Activated naive CD4-positive, alpha-beta T cell treated with anti-CD3 and anti-CD28 coated beads for 36 hours (primary cell): ENCODE measurements around the gene OR5K4. TPM values are rescaled to one million over a fixed set of nuclear protein-coding genes. Genes with fewer than 3 reads are reported as not detected.
"Not testable (repeated sequence)": the region's sequence is repeated elsewhere in the genome, so short reads cannot be mapped to it uniquely, and the experiment has no call there.

Source experiments
- CTCF ChIA-PET: fragments of 350-600 bp; sonication (Branson Sonifier 250); formaldehyde crosslinking; loops from one replicate; lab custom pipeline; 2021; ENCODE audit warnings: antibody characterized with exemption; lab: Charles Lee
- DNase-seq: peaks from one replicate; pipeline ENCODE4 v3.0.0-alpha.2; 2020
- H3K27ac Mint-ChIP-seq: one replicate; pipeline ENCODE4 v1.8.0; 2021; ENCODE audit warnings: mild to moderate bottlenecking, mixed read lengths
- H3K27me3 Mint-ChIP-seq: one replicate; pipeline ENCODE4 v1.8.0; 2021; ENCODE audit warnings: low read depth, mixed read lengths
- H3K36me3 Mint-ChIP-seq: one replicate; pipeline ENCODE4 v1.8.0; 2021; ENCODE audit warnings: low read depth, mixed read lengths
- H3K4me1 Mint-ChIP-seq: one replicate; pipeline ENCODE4 v1.8.0; 2021; ENCODE audit warnings: low read depth, mixed read lengths
- H3K4me3 Mint-ChIP-seq: one replicate; pipeline ENCODE4 v1.8.0; 2021; ENCODE audit warnings: mild to moderate bottlenecking, moderate library complexity, mixed read lengths
- H3K9me3 Mint-ChIP-seq: one replicate; pipeline ENCODE4 v1.8.0; 2021; ENCODE audit warnings: mixed read lengths
- intact Hi-C: fragments of 100-400 bp; cut with micrococcal nuclease; formaldehyde crosslinking; loops from one replicate; pipeline ENCODE4 v1.15.1; 2023
- total RNA-seq, 2 experiments: library from RNA; stranded (reverse); gene quantifications; one replicate each; pipeline ENCODE4 v1.2.3, GENCODE V29; 2021

Gene OR5K4
- total RNA-seq, 2 experiments from 2014 or later: not detected

DNA sequence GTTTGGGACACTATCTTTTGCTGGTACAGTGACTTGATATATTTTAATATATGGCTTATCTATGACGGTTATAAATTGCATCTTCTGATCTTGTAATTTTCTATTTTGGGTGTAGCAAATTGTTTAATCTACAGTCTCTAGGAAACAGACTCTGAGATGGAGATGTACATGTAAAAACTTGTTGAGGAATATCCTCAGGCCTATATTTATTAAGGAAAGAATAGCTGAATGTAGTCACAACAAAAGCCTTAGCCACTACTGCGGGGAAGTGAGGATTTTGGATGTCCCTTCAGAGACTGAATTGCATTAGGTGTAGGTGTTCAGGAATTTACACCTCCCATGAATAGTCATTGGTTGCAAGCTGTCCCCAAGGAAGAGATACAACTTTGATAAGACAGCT is 23.0 kb downstream of the OR5K4 start:
- H3K4me3 Mint-ChIP-seq: no peak overlapping the region
- peaks cover 2% of the 10 kb centered on the region for H3K9me3 Mint-ChIP-seq
- CTCF ChIA-PET: no interaction called here
- intact Hi-C loops: no loop called here
- H3K36me3 Mint-ChIP-seq: no peaks in the 10 kb centered on the region
- no peaks in the 10 kb centered on the region for H3K4me1 Mint-ChIP-seq
- DNase-seq: no peak
- H3K27me3 Mint-ChIP-seq: peaks cover 5% of the 10 kb centered on the region
- no peak overlapping the region for H3K27ac Mint-ChIP-seq

DNA sequence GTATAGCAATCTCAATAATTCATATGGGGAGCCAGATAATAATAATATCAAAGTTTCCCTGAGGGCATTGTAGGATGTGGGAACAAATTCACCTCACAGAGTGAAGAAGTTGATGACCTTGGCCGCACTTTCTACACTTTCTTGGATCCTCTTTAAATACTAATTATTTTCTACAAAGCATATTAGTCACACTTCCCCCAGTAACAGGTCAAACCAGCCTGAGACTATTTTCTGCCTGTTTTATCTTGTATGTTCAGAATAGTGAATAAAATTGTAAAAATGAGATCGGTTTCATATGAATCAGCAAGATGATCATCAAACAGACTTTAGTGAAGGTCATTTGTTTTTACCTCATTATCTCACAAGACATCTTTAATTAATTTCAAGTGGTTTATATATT is 34.5 kb downstream of the OR5K4 start:
- intact Hi-C loops: no loop called here
- H3K36me3 Mint-ChIP-seq: no peaks in the 10 kb centered on the region
- H3K4me1 Mint-ChIP-seq: no peaks in the 10 kb centered on the region
- H3K27me3 Mint-ChIP-seq: peaks cover 24% of the 10 kb centered on the region
- CTCF ChIA-PET: interaction anchor here (0.8 kb wide), 1 partner anchor 214 kb away, joined by 3 read pairs; no protein-coding TSS in a partner anchor
- H3K4me3 Mint-ChIP-seq: no peak overlapping the region
- DNase-seq: no peak
- H3K27ac Mint-ChIP-seq: no peak overlapping the region
- no peaks in the 10 kb centered on the region for H3K9me3 Mint-ChIP-seq

DNA sequence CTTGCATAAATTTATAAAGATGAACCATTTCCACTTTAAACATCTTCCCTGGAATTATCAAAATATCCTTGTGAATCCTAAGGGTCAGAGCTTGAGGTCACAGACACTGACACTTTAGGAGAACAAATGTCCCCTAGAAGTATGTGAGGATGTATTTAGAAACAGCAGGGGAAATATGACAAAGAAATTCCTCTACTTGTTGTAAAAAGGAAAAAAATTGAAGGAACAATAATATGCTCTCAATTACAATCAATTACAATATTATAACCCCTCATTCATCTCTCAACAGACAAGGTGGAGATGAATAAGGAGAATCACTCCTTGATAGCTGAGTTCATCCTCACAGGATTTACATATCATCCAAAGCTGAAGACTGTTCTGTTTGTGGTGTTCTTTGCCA is 36.7 kb downstream of the OR5K4 start, which contains the start of gene OR5K3:
TSS of gene OR5K3 (plus strand) at position 301 of the 400 bp plus-strand sequence. CDS start at position 301, 0 bp downstream.
- no peak for DNase-seq
- intact Hi-C loops: no loop called here
- Mint-ChIP-seq H3K9me3 (no peaks in the 10 kb centered on the region), H3K27me3 (peaks cover 33% of the 10 kb centered on the region), H3K4me3 (no peak within 1 kb of the TSS), H3K27ac (no peak within 1 kb of the TSS), H3K4me1 (no peaks in the 10 kb centered on the region), H3K36me3 (no peaks in the 10 kb centered on the region)
- CTCF ChIA-PET: no interaction called here

DNA sequence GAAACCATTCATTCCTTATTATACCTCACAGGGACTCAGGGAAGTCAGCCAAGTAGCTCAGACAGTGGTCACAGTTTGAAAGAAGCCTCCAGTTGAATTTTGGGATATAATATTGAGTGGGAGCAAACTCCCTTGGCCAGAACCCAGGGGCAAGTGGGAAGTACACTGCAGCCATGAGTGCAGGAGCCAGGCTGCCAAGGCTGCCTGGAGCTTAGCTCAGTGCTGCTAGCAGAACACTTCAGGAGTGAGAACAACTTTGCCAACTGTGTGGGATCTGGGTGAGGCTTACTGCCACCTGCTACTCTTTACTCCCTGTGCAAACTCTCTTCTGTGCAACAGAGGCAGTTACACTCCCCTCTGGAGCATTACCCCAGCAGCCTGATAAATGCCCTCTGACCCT is 41.4 kb downstream of the OR5K4 start:
- H3K4me1 Mint-ChIP-seq: no peaks in the 10 kb centered on the region
- H3K9me3 Mint-ChIP-seq: peaks cover 13% of the 10 kb centered on the region
- DNase-seq: no peak
- H3K27ac Mint-ChIP-seq: no peak overlapping the region
- H3K27me3 Mint-ChIP-seq: peaks cover 19% of the 10 kb centered on the region
- no peaks in the 10 kb centered on the region for H3K36me3 Mint-ChIP-seq
- H3K4me3 Mint-ChIP-seq: no peak overlapping the region
- intact Hi-C loops: no loop called here
- CTCF ChIA-PET: interaction anchor here (1.5 kb wide), 1 partner anchor 52 kb away, joined by 3 read pairs; no protein-coding TSS in a partner anchor

DNA sequence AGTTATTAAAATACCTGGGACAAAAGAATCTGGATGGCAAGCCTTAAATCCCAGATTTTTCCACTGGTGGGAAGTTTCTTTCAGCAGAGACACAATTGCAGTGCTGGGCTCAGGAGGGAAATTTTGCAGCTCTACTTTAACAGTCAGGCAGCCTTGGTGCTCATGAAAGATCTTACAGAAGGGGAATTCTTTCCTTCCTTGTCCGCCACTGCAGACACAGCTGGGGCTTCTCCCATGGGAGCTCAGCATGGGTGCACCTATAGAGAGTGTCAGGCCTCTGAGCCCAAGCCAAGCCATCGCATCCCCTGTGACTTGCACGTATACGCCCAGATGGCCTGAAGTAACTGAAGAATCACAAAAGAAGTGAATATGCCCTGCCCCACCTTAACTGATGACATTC is 42.8 kb downstream of the OR5K4 start:
- H3K27ac Mint-ChIP-seq, H3K36me3 Mint-ChIP-seq, H3K4me3 Mint-ChIP-seq, CTCF ChIA-PET, DNase-seq, intact Hi-C loops, H3K4me1 Mint-ChIP-seq: not testable (repeated sequence)
- peaks cover 13% of the 10 kb centered on the region for H3K9me3 Mint-ChIP-seq
- H3K27me3 Mint-ChIP-seq: peaks cover 16% of the 10 kb centered on the region

DNA sequence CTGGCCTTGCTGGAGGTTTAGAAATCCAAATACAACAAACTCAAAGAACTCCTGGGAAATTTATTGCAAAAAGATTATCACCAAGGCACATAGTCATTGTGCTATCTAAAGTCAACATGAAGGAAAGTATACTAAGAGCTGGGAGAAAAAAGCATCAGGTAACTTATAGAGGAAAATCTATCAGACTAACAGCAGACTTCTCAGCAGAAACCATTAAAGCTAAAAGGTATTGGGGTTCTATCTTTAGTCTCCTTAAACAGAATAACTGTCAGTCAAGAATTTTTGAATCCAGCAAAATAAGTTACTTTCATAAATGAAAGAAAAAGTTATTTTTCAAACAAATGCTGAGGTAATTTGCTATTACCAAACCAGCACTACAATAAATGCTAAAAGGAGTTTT is 44.9 kb downstream of the OR5K4 start:
- CTCF ChIA-PET: interaction anchor here (0.7 kb wide), 1 partner anchor 358 kb away, joined by 4 read pairs; no protein-coding TSS in a partner anchor

DNA sequence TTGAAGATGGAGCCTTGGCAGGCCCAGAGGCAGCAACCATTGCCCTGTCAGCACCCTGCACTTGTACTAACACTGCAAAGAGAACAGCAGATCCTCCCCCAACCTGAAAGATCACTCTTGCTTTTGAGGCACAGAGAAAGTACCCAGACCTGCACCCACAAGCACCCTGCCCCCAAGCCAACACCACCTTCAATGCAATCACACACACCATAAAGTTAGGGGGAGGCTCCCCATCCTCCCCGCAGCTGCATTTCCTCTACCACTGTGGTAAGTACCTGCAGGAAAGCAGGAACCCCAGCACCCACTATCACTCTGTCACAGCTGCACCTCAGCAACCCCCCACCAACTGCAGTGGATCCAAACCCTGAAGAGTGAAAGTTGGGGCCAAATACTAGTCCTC is 48.9 kb downstream of the OR5K4 start:
- no peaks in the 10 kb centered on the region for H3K4me1 Mint-ChIP-seq
- H3K4me3 Mint-ChIP-seq: no peak overlapping the region
- H3K36me3 Mint-ChIP-seq: peaks cover 12% of the 10 kb centered on the region
- DNase-seq: no peak
- H3K27ac Mint-ChIP-seq: no peak overlapping the region
- CTCF ChIA-PET: no interaction called here
- intact Hi-C loops: no loop called here
- H3K9me3 Mint-ChIP-seq: peaks cover 42% of the 10 kb centered on the region
- H3K27me3 Mint-ChIP-seq: peaks cover 5% of the 10 kb centered on the region

More for the DNA sequence above, 44.9 kb downstream of the OR5K4 start:
- intact Hi-C loops: no loop called here
- H3K4me3 Mint-ChIP-seq: no peak overlapping the region
- H3K27ac Mint-ChIP-seq: no peak overlapping the region
- no peaks in the 10 kb centered on the region for H3K4me1 Mint-ChIP-seq
- H3K36me3 Mint-ChIP-seq: peaks cover 9% of the 10 kb centered on the region
- peaks cover 25% of the 10 kb centered on the region for H3K9me3 Mint-ChIP-seq
- DNase-seq: no peak
- H3K27me3 Mint-ChIP-seq: peaks cover 20% of the 10 kb centered on the region

DNA sequence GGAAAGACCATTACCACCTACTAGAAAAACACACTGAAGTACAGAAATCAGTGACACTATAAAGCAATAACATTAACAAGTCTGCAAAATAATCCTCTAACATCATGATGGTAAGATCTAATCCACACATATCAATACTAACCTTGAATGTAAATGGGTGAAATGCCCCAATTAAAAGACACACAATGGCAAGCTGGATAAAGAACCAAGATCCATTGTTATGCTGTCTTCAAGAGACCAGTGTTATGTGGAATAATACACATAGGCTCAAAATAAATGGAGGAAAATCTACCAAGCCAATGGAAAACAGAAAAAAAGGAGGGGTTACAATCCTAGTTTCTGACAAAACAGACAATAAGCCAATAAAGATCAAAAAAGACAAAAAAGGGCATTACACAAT is 50.4 kb downstream of the OR5K4 start:
- H3K4me1 Mint-ChIP-seq: no peaks in the 10 kb centered on the region
- CTCF ChIA-PET: no interaction called here
- peaks cover 40% of the 10 kb centered on the region for H3K9me3 Mint-ChIP-seq
- no peak for DNase-seq
- intact Hi-C loops: no loop called here
- H3K36me3 Mint-ChIP-seq: peaks cover 12% of the 10 kb centered on the region
- peaks cover 7% of the 10 kb centered on the region for H3K27me3 Mint-ChIP-seq
- no peak overlapping the region for H3K27ac Mint-ChIP-seq
- H3K4me3 Mint-ChIP-seq: no peak overlapping the region

Other genes with a start within 250 kb of the OR5K4 start
- not detected for gene OR5H1, start 223.1 kb upstream of the OR5K4 start, total RNA-seq
- not detected for gene OR5H14, start 206.4 kb upstream of the OR5K4 start, total RNA-seq
- not detected for gene OR5H15, start 187.2 kb upstream of the OR5K4 start, total RNA-seq
- not detected for gene OR5H6, start 89.6 kb upstream of the OR5K4 start, total RNA-seq
- gene OR5H2, start 71.3 kb upstream of the OR5K4 start, total RNA-seq: not detected
- not detected for gene OR5K3, start 36.8 kb downstream of the OR5K4 start, total RNA-seq
- not detected for gene OR5K1, start 109.3 kb downstream of the OR5K4 start, total RNA-seq
- gene OR5K2, start 143.8 kb downstream of the OR5K4 start, total RNA-seq: not detected
- 10 to 100 TPM; 91.7 to 94.6 TPM for gene CLDND1, start 169.0 kb downstream of the OR5K4 start, total RNA-seq
- under 1 TPM; 0.25 to 0.26 TPM for gene GPR15, start 178.1 kb downstream of the OR5K4 start, total RNA-seq
- 10 to 100 TPM; 22.0 to 22.3 TPM for gene CPOX, start 239.8 kb downstream of the OR5K4 start, total RNA-seq